ENCODE measurements around the gene LURAP1L. TPM values are rescaled to one million over a fixed set of nuclear protein-coding genes. Genes with fewer than 3 reads are reported as not detected.

Gene LURAP1L
- total and polyA plus RNA-seq, 8 donors, result 6.5 to 21.1 (median 12.2) TPM

- TF ChIP-seq CTCF (IDR thresholded peaks at IDR 0.05), result no peak
- 64 to 80% methylated on average over 2 of the region's 2 CpGs for WGBS, 2 donors
Observed at GRCh38 chr9:12773562-12773961, 1.3 kb upstream of the LURAP1L start.

GRCh38 chr9:12775679-12776512 is 1.1 kb downstream of the LURAP1L start:
- peak overlapping the region; percentile 50 to 72 (median 63) for H3K4me3 ChIP-seq
- H3K4me1 ChIP-seq, result peaks cover 0 to 7% (median 4%) of the 10 kb centered on the region in 3 donors
- peak overlapping the region; percentile 66 to 94 (median 80) for H3K27ac ChIP-seq
- 0% methylated on average over 44 to 50 of the region's 50 CpGs for WGBS, 2 donors
- peak in 1 of 4 donors; percentile 5 for TF ChIP-seq CTCF (IDR thresholded peaks at IDR 0.05)
- DNase-seq (peak; percentile 57 to 90 (median 79)), ATAC-seq (peak; percentile 87 to 92 (median 90)), FAIRE-seq (no peak)
- no peaks in the 10 kb centered on the region for H3K9me3 ChIP-seq
- intact Hi-C loops (cut with DNase I), result no loop called here
- H3K36me3 ChIP-seq, result no peaks in the 10 kb centered on the region
- no peaks in the 10 kb centered on the region for H3K27me3 ChIP-seq

More at GRCh38 chr9:12773562-12773961, 1.3 kb upstream of the LURAP1L start:
- Histone ChIP-seq H3K27ac (no peak overlapping the region), H3K9me3 (no peaks in the 10 kb centered on the region), H3K4me3 (no peak overlapping the region), H3K4me1 (peaks cover 0 to 7% (median 4%) of the 10 kb centered on the region in 3 donors), H3K36me3 (no peaks in the 10 kb centered on the region), H3K27me3 (no peaks in the 10 kb centered on the region)
- no peak for FAIRE-seq
- intact Hi-C loops (cut with DNase I), result no loop called here
- no peak for DNase-seq
- no peak for ATAC-seq

GRCh38 chr9:12776513-12777055 is 1.8 kb downstream of the LURAP1L start:
- peak in 3 of 6 donors; percentile 80 to 90 (median 82) for DNase-seq
- peak in 1 of 4 donors; percentile 1 for ATAC-seq
- no peak for TF ChIP-seq CTCF (IDR thresholded peaks at IDR 0.05)
- H3K27ac ChIP-seq, result peak overlapping the region in 3 of 4 donors; percentile 67 to 94 (median 92)
- H3K9me3 ChIP-seq, result no peaks in the 10 kb centered on the region
- no peak for FAIRE-seq
- intact Hi-C loops (cut with DNase I), result no loop called here
- H3K27me3 ChIP-seq, result no peaks in the 10 kb centered on the region
- no peaks in the 10 kb centered on the region for H3K36me3 ChIP-seq
- peak overlapping the region; percentile 50 to 72 (median 63) for H3K4me3 ChIP-seq
- H3K4me1 ChIP-seq, result peaks cover 0 to 10% (median 4%) of the 10 kb centered on the region in 3 donors
- WGBS, 2 donors, result 1 to 2% methylated on average over 8 of the region's 8 CpGs

GRCh38 chr9:12777121-12778022 is 2.6 kb downstream of the LURAP1L start:
- H3K4me3 ChIP-seq, result peak overlapping the region in 3 of 4 donors; percentile 60 to 72 (median 66)
- H3K4me1 ChIP-seq, result peaks cover 0 to 10% (median 4%) of the 10 kb centered on the region in 3 donors
- intact Hi-C loops (cut with DNase I), result no loop called here
- no peaks in the 10 kb centered on the region for H3K27me3 ChIP-seq
- DNase-seq (no peak), ATAC-seq (no peak), FAIRE-seq (no peak)
- peak overlapping the region in 2 of 4 donors; percentile 92 to 94 for H3K27ac ChIP-seq
- no peaks in the 10 kb centered on the region for H3K9me3 ChIP-seq
- no peak for TF ChIP-seq CTCF (IDR thresholded peaks at IDR 0.05)
- 43 to 47% methylated on average over 7 of the region's 7 CpGs for WGBS, 2 donors
- H3K36me3 ChIP-seq, result no peaks in the 10 kb centered on the region

Data from pancreas (tissue), 10 donors.